ENCODE data around the gene GUCD1. TPM values are rescaled to one million over a fixed set of nuclear protein-coding genes. Genes with fewer than 3 reads are reported as not detected.
A peak's percentile ranks its signal among the peaks of the same experiment; 100 is the strongest.

The GUCD1 gene
- total and polyA plus RNA-seq, 5 donors: 124 to 161 (median 136) TPM

GRCh38 chr22:24501301-24502005, 53.5 kb downstream of the GUCD1 start:
- 43% methylated on average over 8 of the region's 8 CpGs for WGBS
- H3K9me3 ChIP-seq (ENCODE audit: control insufficient read depth, low read length): no peaks in the 10 kb centered on the region
- no peak overlapping the region for H3K4me3 ChIP-seq (ENCODE audit: low read length)
- H3K27me3 ChIP-seq (ENCODE audit: control insufficient read depth, insufficient read depth): no peaks in the 10 kb centered on the region
- intact Hi-C loops (cut with DNase I): loop anchor here in 1 of 4 donors (5.0 kb wide), 1 partner anchor 79 kb away; no protein-coding TSS in a partner anchor
- DNase-seq (no peak), ATAC-seq (peak; percentile 53 to 73)
- H3K4me1 ChIP-seq (ENCODE audit: control insufficient read depth, insufficient read depth, low read length): no peaks in the 10 kb centered on the region
- peak overlapping the region; percentile 46 for H3K27ac ChIP-seq (ENCODE audit: low read length)

- Histone ChIP-seq H3K4me1 (ENCODE audit: control insufficient read depth, insufficient read depth, low read length) (no peaks in the 10 kb centered on the region), H3K27me3 (ENCODE audit: control insufficient read depth, insufficient read depth) (no peaks in the 10 kb centered on the region), H3K9me3 (ENCODE audit: control insufficient read depth, low read length) (no peaks in the 10 kb centered on the region), H3K27ac (ENCODE audit: low read length) (peak overlapping the region; percentile 9), H3K4me3 (ENCODE audit: low read length) (no peak overlapping the region)
- 73% methylated on average over 16 of the region's 16 CpGs for WGBS
- DNase-seq (no peak), ATAC-seq (peak; percentile 42 to 59)
- intact Hi-C loops (cut with DNase I): loop anchor here in 1 of 4 donors (5.0 kb wide), 1 partner anchor 78 kb away; no protein-coding TSS in a partner anchor
Observed at GRCh38 chr22:24500277-24500820, 54.6 kb downstream of the GUCD1 start.

GRCh38 chr22:24499706-24500276, 55.1 kb downstream of the GUCD1 start:
- 88% methylated on average over 10 of the region's 10 CpGs for WGBS
- no peak for DNase-seq
- intact Hi-C loops (cut with DNase I): loop anchor here in 1 of 4 donors (5.0 kb wide), 1 partner anchor 77 kb away; no protein-coding TSS in a partner anchor
- no peaks in the 10 kb centered on the region for H3K9me3 ChIP-seq (ENCODE audit: control insufficient read depth, low read length)
- H3K4me1 ChIP-seq (ENCODE audit: control insufficient read depth, insufficient read depth, low read length): no peaks in the 10 kb centered on the region
- H3K27ac ChIP-seq (ENCODE audit: low read length): peak overlapping the region; percentile 9
- no peaks in the 10 kb centered on the region for H3K27me3 ChIP-seq (ENCODE audit: control insufficient read depth, insufficient read depth)
- ATAC-seq: no peak
- no peak overlapping the region for H3K4me3 ChIP-seq (ENCODE audit: low read length)

GRCh38 chr22:24498824-24499223, 56.1 kb downstream of the GUCD1 start:
- no peaks in the 10 kb centered on the region for H3K27me3 ChIP-seq (ENCODE audit: control insufficient read depth, insufficient read depth)
- H3K9me3 ChIP-seq (ENCODE audit: control insufficient read depth, low read length): no peaks in the 10 kb centered on the region
- WGBS: 87% methylated on average over 11 of the region's 11 CpGs
- ATAC-seq (no peak), DNase-seq (no peak)
- no peak overlapping the region for H3K27ac ChIP-seq (ENCODE audit: low read length)
- no peaks in the 10 kb centered on the region for H3K4me1 ChIP-seq (ENCODE audit: control insufficient read depth, insufficient read depth, low read length)
- no peak overlapping the region for H3K4me3 ChIP-seq (ENCODE audit: low read length)
- intact Hi-C loops (cut with DNase I): no loop called here

GRCh38 chr22:24497841-24498258, 57.1 kb downstream of the GUCD1 start:
- Histone ChIP-seq H3K27ac (ENCODE audit: low read length) (no peak overlapping the region), H3K4me3 (ENCODE audit: low read length) (no peak overlapping the region), H3K4me1 (ENCODE audit: control insufficient read depth, insufficient read depth, low read length) (no peaks in the 10 kb centered on the region), H3K27me3 (ENCODE audit: control insufficient read depth, insufficient read depth) (no peaks in the 10 kb centered on the region), H3K9me3 (ENCODE audit: control insufficient read depth, low read length) (no peaks in the 10 kb centered on the region)
- intact Hi-C loops (cut with DNase I): no loop called here
- DNase-seq: no peak
- no peak for ATAC-seq
- 83% methylated on average over 2 of the region's 2 CpGs for WGBS

- Histone ChIP-seq H3K27me3 (ENCODE audit: control insufficient read depth, insufficient read depth) (no peaks in the 10 kb centered on the region), H3K4me3 (ENCODE audit: low read length) (no peak overlapping the region), H3K27ac (ENCODE audit: low read length) (no peak overlapping the region), H3K9me3 (ENCODE audit: control insufficient read depth, low read length) (no peaks in the 10 kb centered on the region), H3K4me1 (ENCODE audit: control insufficient read depth, insufficient read depth, low read length) (no peaks in the 10 kb centered on the region)
- DNase-seq: no peak
- ATAC-seq: no peak
- WGBS: 75% methylated on average over 2 of the region's 2 CpGs
- intact Hi-C loops (cut with DNase I): no loop called here
Observed at GRCh38 chr22:24496661-24497060, 58.3 kb downstream of the GUCD1 start.

GRCh38 chr22:24496234-24496633, 58.7 kb downstream of the GUCD1 start:
- DNase-seq (no peak), ATAC-seq (no peak)
- 74% methylated on average over 5 of the region's 5 CpGs for WGBS
- Histone ChIP-seq H3K4me3 (ENCODE audit: low read length) (no peak overlapping the region), H3K9me3 (ENCODE audit: control insufficient read depth, low read length) (no peaks in the 10 kb centered on the region), H3K27ac (ENCODE audit: low read length) (no peak overlapping the region), H3K27me3 (ENCODE audit: control insufficient read depth, insufficient read depth) (no peaks in the 10 kb centered on the region), H3K4me1 (ENCODE audit: control insufficient read depth, insufficient read depth, low read length) (no peaks in the 10 kb centered on the region)
- intact Hi-C loops (cut with DNase I): no loop called here

- Histone ChIP-seq H3K4me3 (ENCODE audit: low read length) (no peak overlapping the region), H3K27ac (ENCODE audit: low read length) (no peak overlapping the region), H3K9me3 (ENCODE audit: control insufficient read depth, low read length) (no peaks in the 10 kb centered on the region), H3K27me3 (ENCODE audit: control insufficient read depth, insufficient read depth) (no peaks in the 10 kb centered on the region), H3K4me1 (ENCODE audit: control insufficient read depth, insufficient read depth, low read length) (no peaks in the 10 kb centered on the region)
- DNase-seq: no peak
- WGBS: 96% methylated on average over 17 of the region's 17 CpGs
- ATAC-seq: peak in 1 of 2 donors; percentile 16
- intact Hi-C loops (cut with DNase I): no loop called here
Observed at GRCh38 chr22:24495365-24495675, 59.6 kb downstream of the GUCD1 start.

GRCh38 chr22:24494528-24495364, 60.2 kb downstream of the GUCD1 start, which contains the start of gene UPB1:
TSS of gene UPB1 (plus strand) at chr22:24495332. CDS start at chr22:24495404, 72 bp downstream.
- ATAC-seq: peak; percentile 50 to 54

GRCh38 chr22:24494167-24494527, 60.8 kb downstream of the GUCD1 start:
- H3K27ac ChIP-seq (ENCODE audit: low read length): no peak overlapping the region
- no peaks in the 10 kb centered on the region for H3K4me1 ChIP-seq (ENCODE audit: control insufficient read depth, insufficient read depth, low read length)
- 52% methylated on average over 21 of the region's 21 CpGs for WGBS
- H3K9me3 ChIP-seq (ENCODE audit: control insufficient read depth, low read length): no peaks in the 10 kb centered on the region
- ATAC-seq: peak; percentile 14 to 32
- no peak for DNase-seq
- peak overlapping the region; percentile 6 for H3K4me3 ChIP-seq (ENCODE audit: low read length)
- intact Hi-C loops (cut with DNase I): no loop called here
- H3K27me3 ChIP-seq (ENCODE audit: control insufficient read depth, insufficient read depth): no peaks in the 10 kb centered on the region

More at GRCh38 chr22:24494528-24495364, 60.2 kb downstream of the GUCD1 start, which contains the start of gene UPB1:
- H3K27me3 ChIP-seq (ENCODE audit: control insufficient read depth, insufficient read depth): no peaks in the 10 kb centered on the region
- 48% methylated on average over 76 of the region's 76 CpGs for WGBS
- H3K4me1 ChIP-seq (ENCODE audit: control insufficient read depth, insufficient read depth, low read length): no peaks in the 10 kb centered on the region
- intact Hi-C loops (cut with DNase I): no loop called here
- H3K27ac ChIP-seq (ENCODE audit: low read length): no peak within 1 kb of the TSS
- DNase-seq: peak in 2 of 3 donors; percentile 60 to 66
- H3K4me3 ChIP-seq (ENCODE audit: low read length): peak within 1 kb of the TSS; percentile 6
- no peaks in the 10 kb centered on the region for H3K9me3 ChIP-seq (ENCODE audit: control insufficient read depth, low read length)

- ATAC-seq: no peak
- intact Hi-C loops (cut with DNase I): no loop called here
- H3K4me1 ChIP-seq (ENCODE audit: control insufficient read depth, insufficient read depth, low read length): no peaks in the 10 kb centered on the region
Observed at GRCh38 chr22:24492391-24492790, 62.5 kb downstream of the GUCD1 start.

More at GRCh38 chr22:24492391-24492790, 62.5 kb downstream of the GUCD1 start:
- WGBS: 70% methylated on average over 3 of the region's 3 CpGs
- H3K27ac ChIP-seq (ENCODE audit: low read length): no peak overlapping the region
- no peak overlapping the region for H3K4me3 ChIP-seq (ENCODE audit: low read length)
- DNase-seq: no peak
- no peaks in the 10 kb centered on the region for H3K27me3 ChIP-seq (ENCODE audit: control insufficient read depth, insufficient read depth)
- H3K9me3 ChIP-seq (ENCODE audit: control insufficient read depth, low read length): no peaks in the 10 kb centered on the region
